Epithelial cell of esophagus (primary cell): Measurements from ENCODE around the gene TMEM234.
A peak's percentile ranks its signal among the peaks of the same experiment; 100 is the strongest.

Source experiments
- DNase-seq: peaks from one replicate; pipeline ENCODE4 v3.0.0; 2010; ENCODE audit warnings: low read depth
- H3K4me3 ChIP-seq: 2 replicates; pipeline ENCODE4 v1.5.1; 2011; ENCODE audit warnings: mild to moderate bottlenecking, low read length, control low read depth
- TF ChIP-seq, protein P1 (sequence below): IDR thresholded peaks from 2 replicates; pipeline ENCODE4 v1.5.1; 2011; ENCODE audit warnings: low read depth, mild to moderate bottlenecking, low read length, control low read depth, inconsistent platforms; ENCODE audit not compliant: insufficient read depth; ENCODE audit errors: missing control alignments

The TMEM234 gene

DNA sequence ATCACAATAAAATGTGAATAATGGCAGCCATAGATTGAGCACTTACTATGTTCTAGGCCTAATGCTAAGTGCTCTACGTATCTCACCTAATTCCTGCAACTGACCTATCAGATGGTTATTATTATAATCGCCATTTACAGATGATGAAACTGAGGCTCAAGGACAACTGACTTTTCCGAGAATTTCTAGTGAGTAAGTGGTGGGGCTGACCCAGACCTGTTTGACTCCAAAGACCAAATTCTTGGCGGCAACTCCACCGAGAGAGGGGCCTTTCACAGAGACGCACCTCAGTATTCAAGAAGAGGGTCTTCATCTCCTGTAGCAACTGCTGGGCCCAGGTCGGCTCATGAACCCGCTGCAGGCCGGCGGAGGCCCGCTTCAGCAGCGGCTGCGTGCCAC, 573 bp downstream of the TMEM234 start:
- H3K4me3 ChIP-seq = peak overlapping the region; percentile 98
- TF ChIP-seq, protein P1, sequence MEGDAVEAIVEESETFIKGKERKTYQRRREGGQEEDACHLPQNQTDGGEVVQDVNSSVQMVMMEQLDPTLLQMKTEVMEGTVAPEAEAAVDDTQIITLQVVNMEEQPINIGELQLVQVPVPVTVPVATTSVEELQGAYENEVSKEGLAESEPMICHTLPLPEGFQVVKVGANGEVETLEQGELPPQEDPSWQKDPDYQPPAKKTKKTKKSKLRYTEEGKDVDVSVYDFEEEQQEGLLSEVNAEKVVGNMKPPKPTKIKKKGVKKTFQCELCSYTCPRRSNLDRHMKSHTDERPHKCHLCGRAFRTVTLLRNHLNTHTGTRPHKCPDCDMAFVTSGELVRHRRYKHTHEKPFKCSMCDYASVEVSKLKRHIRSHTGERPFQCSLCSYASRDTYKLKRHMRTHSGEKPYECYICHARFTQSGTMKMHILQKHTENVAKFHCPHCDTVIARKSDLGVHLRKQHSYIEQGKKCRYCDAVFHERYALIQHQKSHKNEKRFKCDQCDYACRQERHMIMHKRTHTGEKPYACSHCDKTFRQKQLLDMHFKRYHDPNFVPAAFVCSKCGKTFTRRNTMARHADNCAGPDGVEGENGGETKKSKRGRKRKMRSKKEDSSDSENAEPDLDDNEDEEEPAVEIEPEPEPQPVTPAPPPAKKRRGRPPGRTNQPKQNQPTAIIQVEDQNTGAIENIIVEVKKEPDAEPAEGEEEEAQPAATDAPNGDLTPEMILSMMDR = no peak
- no peak for DNase-seq

DNA sequence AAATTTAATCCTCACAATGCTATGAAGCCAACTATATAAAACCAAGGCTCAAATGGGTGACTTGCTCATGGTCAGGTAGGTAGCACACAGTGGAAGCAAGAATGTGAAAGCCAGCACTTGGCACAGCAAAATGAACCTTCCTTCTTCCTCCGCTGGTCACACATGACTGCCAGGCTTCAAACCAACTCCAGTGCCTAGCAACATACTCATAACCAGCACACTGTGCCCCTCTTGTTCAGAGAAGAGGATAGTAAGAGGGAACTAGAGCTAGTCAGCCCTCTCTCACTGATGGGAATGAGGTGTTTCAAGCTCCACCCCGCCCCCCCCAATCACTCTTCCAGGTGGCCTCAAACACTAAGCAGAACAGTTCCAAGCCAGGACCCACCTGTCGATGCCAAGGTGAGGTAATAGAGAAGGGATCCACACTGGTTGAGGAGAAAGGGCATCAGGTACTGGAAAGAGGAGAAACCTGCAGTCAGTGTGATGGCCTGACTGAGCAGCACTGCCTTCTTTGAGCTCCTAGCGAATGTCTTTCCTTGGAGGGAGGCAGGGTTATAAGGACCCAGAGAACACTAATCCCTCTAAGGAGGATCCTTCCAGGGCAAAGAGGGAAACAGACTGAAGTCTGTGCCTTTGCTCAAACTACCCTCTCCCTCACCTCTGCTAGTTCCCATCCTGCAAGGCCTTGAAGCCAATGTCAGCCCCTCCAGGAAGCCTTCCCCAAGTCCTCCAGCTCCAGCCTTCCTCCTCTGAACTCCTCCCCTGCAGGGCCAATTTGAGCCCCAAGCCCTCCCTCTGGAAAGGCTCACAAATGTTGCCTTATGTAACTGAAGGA, 1.2 kb downstream of the TMEM234 start:
- TF ChIP-seq, protein P1 = no peak
- DNase-seq = no peak
- peak overlapping the region; percentile 98 for H3K4me3 ChIP-seq

DNA sequence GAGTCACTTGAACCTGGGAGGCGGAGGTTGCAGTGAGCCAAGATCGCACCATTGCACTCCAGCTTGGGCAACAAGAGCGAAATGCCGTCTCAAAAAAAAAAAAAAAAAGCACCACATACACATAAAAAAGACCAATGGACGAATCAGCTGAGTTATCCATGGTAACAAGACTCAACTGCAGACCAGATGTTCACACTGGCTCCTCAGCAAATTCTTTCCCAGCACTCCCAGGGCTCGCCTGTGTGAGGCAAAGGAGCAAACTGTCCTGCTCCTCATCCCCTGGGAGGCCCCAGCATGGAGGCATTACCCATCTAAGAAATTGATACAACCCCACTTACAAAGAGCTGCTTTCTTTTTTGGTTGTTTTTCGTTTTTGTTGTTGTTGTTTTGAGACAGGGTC, 3.1 kb downstream of the TMEM234 start:
- DNase-seq = no peak
- TF ChIP-seq, protein P1 = no peak

DNA sequence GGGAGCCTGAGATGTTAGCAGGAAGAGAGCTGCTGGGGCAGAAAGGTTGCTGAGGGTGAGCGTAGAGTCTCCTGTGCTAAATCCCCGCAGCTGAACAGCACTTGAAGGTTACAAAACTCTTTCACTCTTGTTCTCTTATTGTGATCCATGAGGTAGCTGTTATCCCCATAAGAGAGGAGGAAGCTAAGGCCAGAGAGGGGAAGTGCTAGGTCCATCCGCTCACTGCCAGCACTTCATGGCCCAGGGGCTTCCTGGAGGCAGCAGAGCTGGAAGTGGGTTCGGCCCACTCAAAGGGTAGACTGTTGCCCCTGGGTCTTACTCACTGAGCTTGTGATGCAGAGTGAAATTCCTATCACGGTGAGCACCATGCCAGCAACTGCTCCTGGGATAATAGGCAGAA, 5.6 kb downstream of the TMEM234 start:
- H3K4me3 ChIP-seq = no peak overlapping the region

More for the DNA sequence above, 3.1 kb downstream of the TMEM234 start:
- no peak overlapping the region for H3K4me3 ChIP-seq

DNA sequence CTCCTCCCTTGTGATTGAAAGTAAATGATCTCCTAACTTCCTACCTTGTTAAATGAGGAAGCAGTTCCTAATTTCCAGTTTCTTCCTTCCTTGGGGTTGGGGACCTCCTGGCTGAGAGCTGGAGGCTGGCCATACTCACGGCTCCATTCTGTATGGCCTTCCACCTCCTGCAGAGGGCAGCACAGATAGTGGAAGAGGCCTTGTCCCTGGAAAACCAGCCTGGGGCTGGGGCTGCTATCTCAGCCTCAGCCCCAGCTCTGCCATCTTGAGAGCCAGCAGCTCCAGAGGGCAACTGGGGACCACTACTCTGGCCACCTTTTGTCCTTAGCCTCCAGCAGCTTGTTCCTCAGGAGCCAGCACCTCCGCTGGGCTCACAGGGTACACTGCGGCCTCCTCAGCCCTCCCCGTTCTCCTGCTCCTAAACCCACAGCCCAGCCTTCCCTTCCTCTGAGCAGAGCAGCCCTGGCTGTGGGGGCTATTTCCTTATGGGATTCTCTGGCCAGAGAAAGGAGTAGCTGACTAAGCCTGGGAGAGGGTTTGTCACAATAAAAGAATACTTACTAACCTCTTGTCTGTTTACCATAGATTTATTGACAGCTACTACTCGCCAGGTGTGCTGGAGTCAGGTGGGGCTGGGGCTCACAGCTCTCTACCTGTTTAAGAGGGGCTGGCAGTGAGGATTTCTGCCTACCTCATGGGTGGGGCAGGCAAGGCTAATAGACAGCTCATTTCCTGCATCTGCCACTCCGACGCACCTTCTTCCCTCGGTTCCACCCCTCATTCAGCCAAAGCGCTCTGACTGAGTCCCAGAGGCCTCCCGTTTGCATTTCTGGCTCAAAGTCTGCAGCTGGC, 6.3 kb downstream of the TMEM234 start:
- DNase-seq = peak; percentile 82
- TF ChIP-seq, protein P1 = peak; percentile 90
- no peak overlapping the region for H3K4me3 ChIP-seq

More for the DNA sequence above, 5.6 kb downstream of the TMEM234 start:
- no peak for DNase-seq
- TF ChIP-seq, protein P1 = no peak

DNA sequence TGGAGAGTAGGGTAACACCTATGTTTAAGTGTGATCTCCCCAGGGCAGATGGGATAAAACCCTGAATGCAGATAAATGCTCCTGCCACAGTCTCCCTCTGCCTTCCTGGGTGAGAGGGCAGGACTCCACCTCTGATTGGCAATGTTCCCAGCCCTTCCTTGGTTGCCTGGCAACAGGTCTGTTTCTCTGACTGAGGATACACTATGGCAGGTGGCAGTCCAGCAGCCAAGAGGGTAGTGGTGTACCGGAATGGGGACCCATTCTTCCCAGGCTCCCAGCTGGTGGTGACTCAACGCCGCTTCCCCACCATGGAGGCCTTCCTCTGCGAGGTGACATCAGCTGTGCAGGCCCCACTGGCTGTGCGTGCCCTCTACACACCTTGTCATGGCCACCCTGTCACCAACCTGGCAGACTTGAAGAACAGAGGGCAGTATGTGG, 13.2 kb downstream of the TMEM234 start, which contains the start of gene DCDC2B:
Gene DCDC2B, plus strand, starts transcription at position 199 of the 438 bp plus-strand sequence. Its CDS starts 5 bp downstream, at position 204.
- TF ChIP-seq, protein P1 = no peak
- DNase-seq = peak; percentile 73
- no peak within 1 kb of the TSS for H3K4me3 ChIP-seq
